Measurements from ENCODE around the gene TFIP11.

- no peak for TF ChIP-seq POLR2AphosphoS5 (IDR thresholded peaks at IDR 0.05; ENCODE audit: borderline replicate concordance, low read depth, low read length)
- no peak for TF ChIP-seq EZH2 (IDR thresholded peaks at IDR 0.05)
Measured at GRCh38 chr22:26527167-26527566, 14.9 kb upstream of the TFIP11 start.

Measured in SK-N-MC (cell line).